Neural cell (in vitro differentiated cells): Measurements from ENCODE around the gene COX15. TPM values are rescaled to one million over a fixed set of nuclear protein-coding genes. Genes with fewer than 3 reads are reported as not detected.

Experiments
- H2AFZ ChIP-seq: fragments of 200-600, 300-800 bp; sonication (generic), shearing (Covaris generic); 2 replicates; pipeline ENCODE4 v1.6.0; 2014; ENCODE audit warnings: low read depth, mild to moderate bottlenecking, antibody characterized with exemption, low read length, moderate library complexity
- H3F3A ChIP-seq: fragments of 200-600 bp; shearing (Covaris generic); 2 replicates; pipeline ENCODE4 v1.6.1; 2016; ENCODE audit warnings: mild to moderate bottlenecking, moderate library complexity, mixed read lengths, antibody characterized with exemption, low read length; ENCODE audit not compliant: insufficient read depth, poor library complexity, severe bottlenecking
- H3K27ac ChIP-seq: fragments of 200-600, 300-800 bp; sonication (generic), shearing (Covaris generic); 2 replicates; pipeline ENCODE4 v1.5.1; 2014; ENCODE audit warnings: mild to moderate bottlenecking, low read length, moderate library complexity
- H3K27me3 ChIP-seq: fragments of 300-800, 200-600 bp; sonication (generic), shearing (Covaris generic); 2 replicates; pipeline ENCODE4 v1.6.0; 2014; ENCODE audit warnings: mild to moderate bottlenecking, low read depth, low read length, moderate library complexity; ENCODE audit not compliant: insufficient read depth
- H3K36me3 ChIP-seq: fragments of 300-800, 200-600 bp; sonication (generic), shearing (Covaris generic); 2 replicates; pipeline ENCODE4 v1.5.1; 2014; ENCODE audit warnings: mild to moderate bottlenecking, antibody characterized with exemption, low read length, moderate library complexity; ENCODE audit not compliant: insufficient read depth
- H3K4me2 ChIP-seq: fragments of 300-800, 200-600 bp; sonication (generic), shearing (Covaris generic); 2 replicates; pipeline ENCODE4 v1.6.0; 2014; ENCODE audit warnings: mild to moderate bottlenecking, low read length
- H3K4me3 ChIP-seq: fragments of 300-800, 200-600 bp; sonication (generic), shearing (Covaris generic); 2 replicates; pipeline ENCODE4 v1.5.1; 2014; ENCODE audit warnings: mild to moderate bottlenecking, low read length, moderate library complexity
- H3K79me2 ChIP-seq: fragments of 200-600 bp; shearing (Covaris generic); replicated peaks from 2 replicates; pipeline ENCODE4 v1.6.0; 2014; ENCODE audit warnings: mild to moderate bottlenecking, low read length, moderate library complexity; ENCODE audit not compliant: insufficient read depth
- H3K9ac ChIP-seq: fragments of 300-800, 200-600 bp; sonication (generic), shearing (Covaris generic); 2 replicates; pipeline ENCODE4 v1.6.1; 2016; ENCODE audit warnings: mild to moderate bottlenecking, low read length, mixed read lengths
- H3K9me2 ChIP-seq: fragments of 200-600 bp; shearing (Covaris generic); 2 replicates; pipeline ENCODE4 v1.6.1; 2016; ENCODE audit warnings: mild to moderate bottlenecking, low read length, mixed read lengths; ENCODE audit not compliant: insufficient read depth
- H3K9me3 ChIP-seq: fragments of 200-600, 300-800 bp; sonication (generic), shearing (Covaris generic); 2 replicates; pipeline ENCODE4 v1.6.1; 2016; ENCODE audit warnings: mild to moderate bottlenecking, mixed run types, low read length, moderate library complexity, mixed read lengths
- H4K20me1 ChIP-seq: fragments of 200-600 bp; shearing (Covaris generic); 2 replicates; pipeline ENCODE4 v1.6.1; 2016; ENCODE audit warnings: mild to moderate bottlenecking, mixed run types; ENCODE audit not compliant: insufficient read depth
- CTCF ChIP-seq: fragments of 450-650 bp; IDR thresholded peaks from 2 replicates; pipeline ENCODE4 v1.5.1; 2014; ENCODE audit warnings: antibody characterized with exemption, mild to moderate bottlenecking, moderate library complexity; ENCODE audit not compliant: poor library complexity, severe bottlenecking
- EP300 ChIP-seq: fragments of 450-650 bp; conservative IDR thresholded peaks from 2 replicates; pipeline ENCODE4 v1.6.1; 2014; ENCODE audit warnings: antibody characterized with exemption, mild to moderate bottlenecking, moderate library complexity; ENCODE audit not compliant: poor library complexity, severe bottlenecking
- EZH2 ChIP-seq: fragments of 200-600, 300-800 bp; shearing (Covaris generic), sonication (generic); IDR thresholded peaks from 2 replicates; pipeline ENCODE4 v1.6.1; 2014; ENCODE audit warnings: antibody characterized with exemption, low read length, borderline replicate concordance, mild to moderate bottlenecking; ENCODE audit not compliant: insufficient read depth, poor library complexity, severe bottlenecking
- MXI1 ChIP-seq: fragments of 450-650 bp; conservative IDR thresholded peaks from 2 replicates; pipeline ENCODE4 v1.6.1; 2014; ENCODE audit warnings: antibody characterized with exemption, mild to moderate bottlenecking; ENCODE audit not compliant: poor library complexity, severe bottlenecking
- POLR2AphosphoS5 ChIP-seq: IDR thresholded peaks from 2 replicates; pipeline ENCODE4 v1.6.1; 2012
- RAD21 ChIP-seq: fragments of 450-650 bp; conservative IDR thresholded peaks from 2 replicates; pipeline ENCODE4 v1.6.1; 2014; ENCODE audit warnings: antibody characterized with exemption, mild to moderate bottlenecking, moderate library complexity
- REST ChIP-seq: IDR thresholded peaks from 2 replicates; pipeline ENCODE4 v1.6.1; 2012; ENCODE audit warnings: borderline replicate concordance
- SMC3 ChIP-seq: fragments of 450-650 bp; conservative IDR thresholded peaks from 2 replicates; pipeline ENCODE4 v1.6.1; 2014; ENCODE audit warnings: antibody characterized with exemption, mild to moderate bottlenecking, moderate library complexity; ENCODE audit not compliant: poor library complexity
- TAF1 ChIP-seq: IDR thresholded peaks from 2 replicates; pipeline ENCODE4 v1.6.1; 2012; ENCODE audit warnings: low read depth
- polyA plus RNA-seq: library from polyadenylated mRNA; depleted of rRNA; stranded (reverse); fragments of >200 nt; gene quantifications from 2 replicates; pipeline ENCODE4 v1.2.3, GENCODE V29; 2014

Gene COX15
- polyA plus RNA-seq, 1 donor from 2014 or later = 42.3 TPM

GRCh38 chr10:99766302-99766681 is 34.4 kb upstream of the COX15 start:
- Histone ChIP-seq H2AFZ (no peak overlapping the region), H3K27me3 (no peaks in the 10 kb centered on the region), H3K9ac (no peak overlapping the region), H4K20me1 (no peaks in the 10 kb centered on the region), H3K9me3 (no peaks in the 10 kb centered on the region), H3K79me2 (no peaks in the 10 kb centered on the region), H3K27ac (no peak overlapping the region), H3K36me3 (no peaks in the 10 kb centered on the region), H3K4me3 (no peak overlapping the region), H3K9me2 (no peaks in the 10 kb centered on the region), H3K4me2 (no peak overlapping the region), H3F3A (no peaks in the 10 kb centered on the region)
- TF ChIP-seq POLR2AphosphoS5 (no peak), MXI1 (no peak), RAD21 (no peak), REST (no peak), SMC3 (no peak), CTCF (no peak), EP300 (no peak)

- Histone ChIP-seq H3K9ac (no peak overlapping the region), H3F3A (no peaks in the 10 kb centered on the region), H2AFZ (no peak overlapping the region), H3K4me2 (no peak overlapping the region), H4K20me1 (no peaks in the 10 kb centered on the region), H3K27me3 (no peaks in the 10 kb centered on the region), H3K27ac (no peak overlapping the region), H3K9me2 (no peaks in the 10 kb centered on the region), H3K9me3 (no peaks in the 10 kb centered on the region), H3K4me3 (no peak overlapping the region), H3K79me2 (no peaks in the 10 kb centered on the region), H3K36me3 (no peaks in the 10 kb centered on the region)
- TF ChIP-seq EZH2 = no peak
- no peak for TF ChIP-seq RAD21
- no peak for TF ChIP-seq POLR2AphosphoS5
- TF ChIP-seq CTCF = no peak
- TF ChIP-seq EP300 = no peak
- TF ChIP-seq MXI1 = no peak
- no peak for TF ChIP-seq REST
- no peak for TF ChIP-seq TAF1
- TF ChIP-seq SMC3 = no peak
Measured at GRCh38 chr10:99765672-99766301, 33.9 kb upstream of the COX15 start.
